DMS 273 (cell line): ENCODE data around the gene FCGR2B.
"Not testable (repeated sequence)": the region's sequence is repeated elsewhere in the genome, so short reads cannot be mapped to it uniquely, and the experiment has no call there.

Source experiments
- DNase-seq: peaks from one replicate; lab custom pipeline; 2025; ENCODE audit not compliant: unreplicated experiment; lab: John Stamatoyannopoulos, UW

Gene FCGR2B

DNA sequence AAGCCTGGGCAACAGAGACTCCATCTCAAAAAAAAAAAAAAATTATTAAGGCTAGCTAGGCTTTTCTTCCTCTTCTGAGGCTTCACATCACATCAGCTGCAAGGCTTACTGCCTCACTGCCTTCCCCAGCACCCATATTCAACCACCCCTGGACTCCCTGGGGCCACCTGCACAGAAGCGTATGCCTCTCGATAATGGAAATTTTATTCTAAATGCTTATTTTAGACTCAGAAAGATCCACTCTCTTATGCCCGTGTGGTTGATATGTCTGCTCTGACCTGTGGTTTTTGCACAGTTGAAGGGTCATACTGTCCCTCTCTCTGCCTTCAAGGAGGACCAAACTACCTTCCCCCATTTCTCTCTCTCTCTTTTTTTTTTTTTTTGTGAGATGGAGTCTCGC lies 42.6 kb downstream of the FCGR2B start:
- no peak for DNase-seq

DNA sequence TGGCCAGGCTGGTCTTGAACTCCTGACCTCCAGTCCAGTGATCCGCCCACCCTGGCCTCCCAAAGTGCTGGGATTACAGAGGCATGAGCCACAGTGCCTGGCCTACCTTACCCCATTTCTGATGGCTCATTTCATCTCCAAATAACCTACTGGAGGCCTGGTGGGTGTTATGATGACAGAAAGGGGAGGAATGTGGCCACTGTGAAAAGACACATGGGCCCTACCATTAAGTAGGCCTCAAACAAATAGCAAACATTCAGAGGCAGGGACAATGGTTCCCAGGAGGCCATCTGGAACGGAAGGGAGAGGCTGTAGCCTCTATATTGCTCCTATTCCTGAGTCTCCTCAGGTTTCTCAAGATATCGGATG lies 43.2 kb downstream of the FCGR2B start:
- no peak for DNase-seq

DNA sequence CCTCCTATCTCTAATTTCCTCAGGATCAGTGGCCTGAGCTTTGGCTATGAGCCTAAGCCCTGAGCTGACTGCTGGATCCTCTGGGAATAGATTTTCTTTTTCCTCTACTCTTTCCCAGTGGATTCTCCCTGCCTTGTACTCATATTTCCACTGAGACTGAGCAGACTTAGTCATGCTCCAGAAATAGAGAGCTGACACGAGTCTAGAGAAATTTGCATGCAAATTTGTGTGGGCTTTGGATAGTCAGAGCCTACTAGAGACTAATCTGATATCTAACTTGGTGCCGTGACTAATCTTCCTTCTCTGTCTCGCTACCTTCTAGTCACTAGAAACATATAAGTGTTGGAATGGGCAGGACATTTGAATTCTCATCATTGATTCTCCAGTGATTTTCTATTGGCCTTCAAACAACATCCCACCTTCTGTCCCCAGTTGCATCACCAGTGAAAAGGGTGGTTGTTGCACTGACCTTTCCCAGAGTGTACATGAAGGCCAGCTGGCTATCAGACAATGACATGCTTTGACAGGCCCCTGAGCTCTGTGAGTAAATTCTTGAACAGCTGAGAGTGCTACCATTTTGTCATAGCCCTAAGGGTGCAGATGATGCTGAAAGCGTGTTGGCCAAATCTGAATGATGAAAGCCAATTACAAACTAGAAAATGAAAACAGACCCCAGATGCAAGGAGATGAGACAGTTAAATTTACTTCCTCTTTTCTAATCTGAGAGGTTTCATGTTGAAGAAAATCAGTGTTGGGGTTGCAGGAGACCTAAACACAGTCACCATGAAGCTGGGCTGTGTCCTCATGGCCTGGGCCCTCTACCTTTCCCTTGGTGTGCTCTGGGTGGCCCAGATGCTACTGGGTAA lies 43.8 kb downstream of the FCGR2B start, which contains the start of gene FCRLA:
Gene FCRLA (plus strand): TSS at position 748 of the 866 bp plus-strand sequence. CDS start 36 bp downstream, at position 784.
- DNase-seq: peak; percentile 43

DNA sequence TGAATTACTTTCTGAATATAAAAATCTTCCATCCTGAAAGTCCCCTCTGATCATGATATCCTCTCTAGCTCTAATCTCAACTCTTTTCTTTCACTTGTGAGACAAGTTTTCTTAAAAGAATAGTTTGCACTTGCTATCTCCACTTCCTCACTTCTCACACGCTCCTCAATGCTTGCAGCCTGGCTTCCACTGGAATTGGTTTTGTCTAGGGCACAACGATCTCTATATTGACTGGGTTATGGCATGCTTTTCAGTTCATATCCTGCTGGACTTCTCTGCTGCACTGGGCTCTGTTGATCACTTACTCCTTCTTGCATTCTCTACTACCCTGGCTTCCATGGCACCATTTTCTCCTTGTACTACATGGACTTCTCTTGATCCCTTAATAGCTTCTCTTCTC lies 44.6 kb downstream of the FCGR2B start:
- no peak for DNase-seq

DNA sequence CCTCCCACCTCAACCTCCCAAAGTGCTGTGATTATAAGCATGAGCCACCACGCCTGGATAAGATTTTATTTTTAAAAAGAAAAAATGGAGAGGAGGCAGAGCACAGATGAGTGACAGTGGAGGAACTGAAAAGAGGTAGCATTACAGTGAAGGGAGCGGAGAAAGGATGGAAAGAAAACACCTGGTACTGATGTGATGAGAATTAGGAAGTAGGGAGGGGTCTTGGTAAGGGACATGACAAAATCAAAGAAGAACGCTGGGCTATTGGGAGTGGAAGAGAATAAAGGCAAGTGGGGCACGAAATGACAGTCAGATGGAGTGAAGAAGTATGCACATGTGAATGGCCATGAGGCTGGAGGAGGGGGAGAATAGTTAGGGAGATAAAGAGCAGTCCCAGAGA lies 46.4 kb downstream of the FCGR2B start:
- DNase-seq: no peak

DNA sequence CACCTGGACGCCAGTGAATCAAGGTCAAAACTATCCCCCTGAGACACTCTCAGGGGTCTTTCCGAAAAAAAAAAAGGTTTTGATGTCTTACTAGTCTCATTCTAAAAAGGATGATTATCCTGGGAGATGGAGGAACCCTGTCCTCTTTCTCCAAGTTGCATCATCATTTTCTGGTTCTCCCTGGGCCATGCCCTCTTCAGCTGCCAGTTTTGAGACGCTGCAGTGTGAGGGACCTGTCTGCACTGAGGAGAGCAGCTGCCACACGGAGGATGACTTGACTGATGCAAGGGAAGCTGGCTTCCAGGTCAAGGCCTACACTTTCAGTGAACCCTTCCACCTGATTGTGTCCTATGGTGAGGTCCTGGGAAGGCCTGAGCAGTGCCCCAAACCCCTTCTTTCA lies 47.6 kb downstream of the FCGR2B start:
- DNase-seq: no peak

DNA sequence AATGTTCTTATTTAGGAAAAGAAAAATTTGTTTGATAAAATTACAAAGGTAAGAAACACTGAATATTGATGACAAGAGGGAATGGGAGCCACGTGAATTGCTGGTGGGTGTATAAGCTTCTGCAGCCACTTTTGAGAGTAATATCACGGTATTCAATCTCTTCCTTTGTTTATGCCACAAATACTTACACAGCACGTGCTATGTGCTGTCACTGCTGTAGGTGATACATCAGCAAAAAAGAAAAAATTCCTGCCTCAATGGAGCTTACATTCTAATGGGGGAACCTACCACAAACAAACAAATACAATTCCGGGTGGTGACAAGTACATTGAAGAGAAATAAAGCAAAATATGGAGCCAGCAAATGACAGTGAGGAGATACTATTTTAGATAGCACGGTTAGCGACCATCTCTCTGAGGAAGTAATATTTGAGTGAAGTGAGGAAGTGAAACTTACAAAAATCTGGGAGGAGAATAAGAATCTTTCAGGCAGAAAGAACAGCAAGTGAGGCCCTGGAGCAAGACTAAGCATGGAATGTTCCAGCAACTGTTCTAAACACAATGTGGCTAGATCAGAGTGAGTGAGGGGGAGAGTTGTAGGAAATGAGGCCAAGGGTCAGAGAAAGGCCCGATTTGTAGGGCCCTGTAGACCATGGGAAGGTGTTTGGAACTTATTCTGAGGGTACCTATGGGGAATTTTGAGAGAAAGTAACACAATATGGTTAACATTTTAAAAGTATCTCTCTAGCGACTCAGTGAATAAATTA lies 55.8 kb downstream of the FCGR2B start:
- DNase-seq: no peak

DNA sequence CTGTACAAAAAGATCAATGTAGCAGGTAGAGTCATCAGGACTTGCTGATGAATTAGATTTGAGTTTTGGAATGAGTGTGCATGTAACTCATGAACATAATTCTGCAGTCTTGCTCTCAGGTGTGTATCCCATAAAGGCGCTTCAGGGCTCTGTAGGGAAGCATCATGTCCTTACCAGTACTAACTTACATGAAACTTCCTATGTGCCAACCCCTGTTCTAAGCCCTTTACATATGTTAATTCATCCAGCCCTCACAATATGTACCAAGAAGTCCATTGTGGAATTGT lies 56.3 kb downstream of the FCGR2B start:
- DNase-seq: no peak

DNA sequence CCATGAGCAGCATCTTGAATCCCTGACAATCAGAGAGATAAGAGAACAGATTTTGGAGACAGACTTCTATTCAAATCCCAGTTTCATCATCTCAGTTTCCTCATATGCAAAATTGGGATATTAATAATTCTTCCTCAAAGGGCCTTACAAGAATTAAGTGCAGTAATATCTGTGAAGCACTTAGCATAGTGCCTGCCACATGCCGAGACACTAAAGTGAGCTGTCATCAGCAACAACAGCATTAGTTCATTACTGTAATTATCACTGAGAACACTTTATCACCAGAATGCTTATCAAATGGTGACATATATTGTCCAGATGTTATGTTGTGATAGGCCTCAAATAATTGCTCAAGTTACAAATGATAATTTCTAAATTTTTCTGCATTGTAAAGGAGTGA lies 57.5 kb downstream of the FCGR2B start:
- no peak for DNase-seq

DNA sequence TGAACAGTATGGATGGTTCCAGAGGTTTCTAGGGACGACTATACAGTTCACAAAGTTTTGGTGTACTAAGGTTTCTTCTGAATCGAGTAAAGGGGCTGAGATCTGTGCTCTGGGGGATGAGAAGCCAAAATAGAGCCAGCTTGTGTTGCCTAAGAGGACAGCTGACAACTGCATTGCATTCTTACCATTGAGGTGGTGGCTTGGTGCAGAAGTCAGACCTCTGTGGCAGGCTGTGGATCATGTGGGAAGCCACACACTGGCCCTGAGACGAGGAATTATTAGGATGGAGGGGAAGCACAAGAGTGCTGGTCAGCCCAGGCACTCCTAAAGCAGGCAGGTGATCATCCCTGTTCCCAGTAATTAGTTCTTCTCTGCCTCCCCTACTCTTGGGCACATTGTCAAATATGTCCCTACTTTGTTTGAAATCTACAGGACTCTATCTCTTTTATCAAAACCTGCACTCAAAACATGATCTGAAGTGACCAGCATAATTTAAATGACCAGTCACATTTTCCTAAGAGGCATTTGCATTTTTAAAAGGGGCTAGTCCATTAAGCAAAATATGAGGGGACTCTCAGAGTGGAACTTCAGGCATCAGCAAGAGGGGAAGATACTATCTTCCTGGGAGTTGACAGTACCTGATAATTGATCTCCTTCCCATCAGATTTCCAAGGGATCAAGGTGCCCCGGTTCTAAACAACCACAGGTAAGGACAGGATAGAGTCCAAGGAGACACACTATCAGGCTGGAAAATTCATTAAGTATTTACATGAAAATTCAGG lies 58.2 kb downstream of the FCGR2B start, which contains the start of gene FCRLB:
Gene FCRLB (plus strand): TSS at position 589 of the 782 bp plus-strand sequence. CDS start 1,129 bp downstream, outside the sequence.
- DNase-seq: no peak

DNA sequence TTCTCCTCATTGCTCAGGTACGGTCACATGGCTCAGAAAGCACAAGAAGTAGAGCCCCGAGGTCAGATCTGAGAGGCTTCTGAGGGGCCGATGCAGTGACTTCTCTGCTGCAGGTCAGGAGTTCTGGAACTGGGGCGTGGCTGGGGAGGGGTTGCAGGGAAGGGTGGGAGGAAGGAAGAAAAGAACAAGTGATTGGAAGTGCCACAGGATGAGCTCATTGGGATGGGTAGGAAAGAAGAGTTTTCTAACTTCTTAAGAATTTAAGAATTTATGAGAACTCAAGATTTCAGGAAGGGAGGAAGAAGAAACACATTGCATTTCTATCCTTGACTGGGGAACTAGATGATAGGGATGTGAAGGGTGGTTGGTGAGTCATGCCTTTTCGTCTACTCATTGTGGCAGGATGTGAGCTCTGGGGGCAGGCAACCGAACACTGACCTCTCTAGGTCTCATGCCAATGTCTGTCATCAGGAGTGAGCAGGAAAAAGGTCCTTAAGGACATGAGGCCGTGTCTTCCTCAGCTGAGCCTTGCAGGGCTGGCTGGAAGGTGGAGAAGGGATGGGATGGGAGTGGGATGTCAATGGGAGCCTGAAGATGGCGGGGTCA lies 58.9 kb downstream of the FCGR2B start:
- DNase-seq: no peak

DNA sequence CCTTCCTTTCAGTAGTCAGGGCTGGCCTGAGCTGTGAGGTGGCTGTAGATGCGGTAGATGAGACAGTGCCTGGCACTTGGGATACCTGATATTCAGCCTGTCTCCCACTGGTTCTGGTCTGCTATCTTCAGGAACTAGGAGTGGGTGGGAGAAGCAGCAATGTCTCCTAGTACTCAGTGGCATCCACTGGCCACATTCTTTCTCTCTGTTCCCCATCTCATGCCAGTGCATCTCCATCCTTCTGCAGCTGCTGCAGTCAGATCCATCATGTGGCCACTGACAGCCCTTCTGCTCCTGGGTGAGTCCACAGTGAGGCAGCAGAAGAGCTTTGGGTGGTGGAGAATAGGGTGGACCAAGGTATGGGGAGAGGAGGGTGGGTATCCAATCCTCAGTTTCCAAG lies 59.5 kb downstream of the FCGR2B start:
- no peak for DNase-seq

DNA sequence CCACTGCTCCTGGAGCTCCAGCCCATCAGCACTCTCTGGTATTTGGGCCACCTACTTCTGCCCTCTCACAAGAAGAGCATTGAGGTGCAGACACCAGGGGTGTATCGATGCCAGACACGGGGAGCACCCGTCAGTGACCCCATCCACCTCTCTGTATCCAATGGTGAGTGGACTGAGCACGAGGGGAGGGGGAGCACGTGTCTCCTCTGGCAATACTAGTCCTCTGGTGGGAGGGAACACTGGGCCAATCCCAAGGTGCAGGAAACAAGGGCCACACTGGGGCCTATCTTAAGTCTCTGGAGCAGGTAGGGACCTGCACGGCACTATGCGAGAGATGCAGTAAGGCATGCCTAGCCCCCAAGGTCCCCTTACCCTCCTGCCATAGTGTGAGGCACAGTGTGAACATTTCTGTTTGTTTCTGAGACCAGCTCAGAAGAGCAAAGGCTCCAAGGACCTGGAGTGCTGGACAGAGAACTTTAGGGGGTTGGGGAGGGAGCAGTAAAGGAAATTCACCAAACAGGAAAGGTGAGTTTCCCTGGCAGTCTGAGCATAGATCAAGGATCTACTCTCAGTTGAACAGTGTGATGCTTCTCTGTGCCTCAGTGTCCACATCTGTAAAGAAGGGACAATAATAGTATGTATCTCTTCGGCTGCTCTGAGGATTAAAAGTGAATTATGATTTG lies 60.7 kb downstream of the FCGR2B start:
- DNase-seq: no peak

DNA sequence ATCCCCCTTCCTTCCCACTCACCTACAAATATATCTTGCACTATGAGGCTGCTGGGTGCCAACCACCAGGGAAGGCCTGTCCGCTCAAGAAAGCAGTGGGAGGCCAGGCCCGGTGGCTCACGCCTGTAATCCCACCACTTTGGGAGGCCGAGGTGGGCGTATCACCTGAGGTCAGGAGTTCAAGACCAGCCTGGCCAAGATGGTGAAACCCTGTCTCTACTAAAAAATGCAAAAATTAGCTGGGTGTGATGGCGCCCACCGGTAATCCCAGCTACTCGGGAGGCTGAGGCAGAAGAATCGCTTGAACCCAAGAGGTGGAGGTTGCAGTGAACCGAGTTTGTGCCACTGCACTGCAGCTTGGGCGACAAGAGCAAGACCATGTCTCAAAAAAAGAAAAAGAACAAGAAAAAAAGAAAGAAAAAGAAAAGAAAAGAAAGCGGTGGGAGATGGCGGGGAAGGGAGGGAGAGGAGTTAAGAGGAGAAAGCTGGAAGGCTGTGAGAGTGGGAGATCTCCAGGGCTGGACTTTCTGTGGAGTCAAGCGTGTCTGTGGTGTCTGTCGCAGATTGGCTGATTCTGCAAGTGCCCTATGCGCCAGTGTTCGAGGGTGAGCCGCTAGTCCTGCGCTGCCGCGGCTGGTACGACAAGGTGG lies 62.4 kb downstream of the FCGR2B start:
- not testable (repeated sequence) for DNase-seq

DNA sequence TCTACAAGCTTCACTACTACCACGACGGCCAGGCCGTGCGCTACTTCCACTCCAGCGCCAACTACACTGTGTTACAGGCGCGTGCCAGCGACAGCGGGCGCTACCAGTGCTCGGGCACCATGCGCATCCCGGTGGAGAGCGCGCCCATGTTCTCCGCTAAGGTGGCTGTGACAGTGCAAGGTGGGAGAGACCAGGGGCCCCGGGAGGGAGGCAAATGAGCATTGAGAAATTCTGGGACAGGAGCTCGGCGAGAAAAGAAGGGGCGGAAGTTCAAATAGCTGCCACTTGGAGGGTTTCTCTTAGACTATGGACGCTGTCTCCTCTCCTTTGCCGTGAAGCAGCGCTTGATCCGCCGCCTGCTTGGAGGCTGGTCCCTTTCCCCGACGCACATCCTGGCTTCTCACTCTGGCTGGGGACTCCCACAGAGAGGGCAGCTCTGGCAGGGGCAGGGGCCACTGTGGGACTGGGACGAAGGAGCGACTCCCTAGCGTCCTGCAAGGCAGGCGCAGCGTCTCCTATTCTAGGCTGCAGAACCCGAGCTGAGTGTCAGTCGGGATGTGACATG lies 63.0 kb downstream of the FCGR2B start:
- peak; percentile 85 for DNase-seq

DNA sequence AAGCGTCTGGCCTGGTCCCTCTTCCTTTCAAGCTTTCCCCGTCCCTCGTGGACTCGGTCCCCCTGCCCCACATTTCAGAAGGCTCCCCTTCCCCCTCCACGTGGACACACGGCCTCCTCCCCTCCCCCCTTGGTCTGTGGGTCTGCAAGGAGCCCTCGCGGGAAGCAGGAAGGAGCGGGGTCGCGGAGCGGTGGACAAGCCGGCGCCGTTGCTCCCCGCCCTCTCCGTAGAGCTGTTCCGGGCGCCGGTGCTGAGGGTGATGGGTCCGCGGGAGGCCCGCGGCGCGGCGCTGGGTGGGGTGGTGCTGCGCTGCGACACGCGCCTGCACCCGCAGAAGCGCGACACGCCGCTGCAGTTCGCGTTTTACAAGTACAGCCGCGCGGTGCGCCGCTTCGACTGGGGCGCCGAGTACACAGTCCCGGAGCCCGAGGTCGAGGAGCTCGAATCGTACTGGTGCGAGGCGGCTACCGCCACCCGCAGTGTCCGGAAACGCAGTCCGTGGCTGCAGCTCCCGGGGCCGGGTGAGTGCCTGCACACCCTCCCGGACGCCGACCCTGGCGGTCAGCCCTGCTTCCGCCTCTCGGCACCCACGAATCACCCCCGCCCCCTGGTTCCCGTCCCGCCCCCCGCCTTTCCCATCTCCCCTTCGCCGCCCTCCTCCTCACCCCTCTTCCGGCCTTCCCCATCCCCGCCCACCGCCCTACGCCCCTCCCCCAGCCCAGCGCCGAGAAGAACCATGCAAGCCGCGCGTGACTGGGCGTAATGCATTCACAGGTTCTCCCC lies 63.7 kb downstream of the FCGR2B start:
- DNase-seq: peak; percentile 91

DNA sequence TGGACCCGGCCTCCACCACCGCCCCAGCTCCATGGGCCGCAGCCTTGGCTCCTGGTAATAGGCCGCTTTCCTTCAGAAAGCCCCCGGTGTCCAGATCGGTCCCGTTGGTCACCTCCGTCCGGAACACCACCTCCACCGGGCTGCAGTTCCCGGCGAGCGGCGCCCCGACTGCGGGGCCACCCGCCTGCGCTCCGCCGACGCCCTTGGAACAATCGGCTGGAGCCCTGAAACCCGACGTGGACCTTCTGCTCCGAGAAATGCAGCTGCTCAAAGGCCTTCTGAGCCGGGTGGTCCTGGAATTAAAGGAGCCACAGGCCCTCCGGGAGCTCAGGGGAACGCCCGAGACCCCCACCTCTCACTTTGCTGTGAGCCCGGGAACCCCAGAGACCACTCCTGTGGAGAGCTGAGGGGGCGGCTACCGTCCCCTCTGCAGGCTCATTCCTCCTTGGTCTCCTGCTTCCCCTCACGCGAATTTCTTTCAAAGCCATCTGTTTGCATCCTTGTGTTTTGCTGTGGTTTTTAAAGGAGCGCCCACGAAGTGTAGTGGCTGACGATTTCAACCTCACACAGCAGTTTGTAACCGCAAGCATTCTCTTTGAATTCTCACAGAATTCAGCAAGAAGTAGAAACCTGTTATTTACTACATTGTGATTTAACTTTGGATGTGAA lies 64.4 kb downstream of the FCGR2B start:
- DNase-seq: peak; percentile 52
